HG02970 (cell line): ENCODE measurements around the gene IKZF2.
"Not testable (repeated sequence)": the region's sequence is repeated elsewhere in the genome, so short reads cannot be mapped to it uniquely, and the experiment has no call there.

ENCODE experiments used
- ATAC-seq: cut with Tn5 transposase; IDR thresholded peaks from one replicate; pipeline ENCODE4 v1.9.1; 2021; ENCODE audit warnings: mild to moderate bottlenecking, moderate library complexity, moderate number of reproducible peaks; ENCODE audit not compliant: unreplicated experiment, low FRiP score

IKZF2 gene

GRCh38 chr2:213064099-213064498 lies 87.3 kb downstream of the IKZF2 start:
- no peak for ATAC-seq

- no peak for ATAC-seq
Observed at GRCh38 chr2:213057977-213058376, 93.4 kb downstream of the IKZF2 start.

DNA sequence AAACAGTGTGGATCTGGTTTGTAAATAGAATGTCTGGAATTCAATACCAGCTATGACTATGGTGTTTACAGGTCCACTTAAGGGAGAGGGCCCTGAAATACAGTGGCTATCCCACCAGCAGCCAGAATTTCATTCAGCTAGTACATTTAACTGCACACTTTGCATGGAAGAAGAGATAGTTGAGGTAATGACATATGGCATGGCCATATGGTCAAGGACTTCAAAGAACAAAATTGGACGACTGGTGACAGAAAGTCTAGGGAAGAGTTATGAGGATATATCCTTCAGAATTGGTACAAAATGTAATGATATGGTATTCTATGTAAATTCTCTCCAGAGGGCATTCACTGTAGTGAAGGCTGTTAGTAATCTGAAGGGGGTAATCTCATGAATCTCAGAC lies 105.0 kb downstream of the IKZF2 start:
- ATAC-seq = no peak

GRCh38 chr2:213043566-213043965 lies 107.8 kb downstream of the IKZF2 start:
- ATAC-seq = no peak

- no peak for ATAC-seq
Observed at GRCh38 chr2:213042262-213042661, 109.2 kb downstream of the IKZF2 start.

- no peak for ATAC-seq
Observed at GRCh38 chr2:213036836-213037235, 114.6 kb downstream of the IKZF2 start.

DNA sequence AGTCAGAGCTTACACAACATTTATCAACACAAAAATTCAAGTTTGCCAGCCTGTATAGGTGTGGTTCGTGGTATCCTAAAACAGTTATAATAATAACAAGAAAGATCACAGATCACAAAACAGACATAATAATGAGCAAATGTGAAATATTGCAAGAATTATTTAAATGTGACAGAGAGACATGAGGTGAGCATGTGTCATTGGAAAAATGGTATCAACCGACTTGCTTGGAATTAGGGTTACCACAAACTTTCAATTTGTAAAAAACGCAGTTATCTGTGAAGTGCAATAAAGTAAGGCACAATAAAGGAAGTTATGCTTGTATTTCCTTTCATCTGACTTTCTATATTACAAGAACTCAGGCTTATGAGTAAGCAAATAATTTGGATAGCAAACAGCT lies 116.8 kb downstream of the IKZF2 start:
- ATAC-seq = no peak

GRCh38 chr2:213032607-213033006 lies 118.8 kb downstream of the IKZF2 start:
- ATAC-seq = no peak

DNA sequence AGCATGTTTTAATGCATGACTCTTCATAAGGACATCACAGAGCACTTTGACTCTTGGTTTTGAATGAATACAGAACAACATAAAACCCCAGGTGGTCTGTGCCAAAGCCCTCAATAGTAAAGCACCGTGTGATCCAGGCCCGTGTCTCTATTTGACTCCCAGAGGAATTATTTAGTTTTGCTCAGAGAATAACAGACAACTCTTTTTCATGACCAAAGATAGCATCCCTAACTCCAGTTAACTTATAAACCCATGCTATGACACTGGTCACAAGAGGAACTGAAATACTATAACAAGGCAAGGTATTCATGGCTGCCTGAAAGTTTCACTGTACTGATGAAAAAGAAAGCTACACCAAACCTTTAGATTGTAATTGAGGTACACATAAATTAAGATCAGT lies 128.4 kb downstream of the IKZF2 start:
- peak; percentile 56 for ATAC-seq

- ATAC-seq = peak; percentile 75
Observed at GRCh38 chr2:213021971-213022899, 129.2 kb downstream of the IKZF2 start.

- ATAC-seq = not testable (repeated sequence)
Observed at GRCh38 chr2:213020913-213021312, 130.5 kb downstream of the IKZF2 start.

DNA sequence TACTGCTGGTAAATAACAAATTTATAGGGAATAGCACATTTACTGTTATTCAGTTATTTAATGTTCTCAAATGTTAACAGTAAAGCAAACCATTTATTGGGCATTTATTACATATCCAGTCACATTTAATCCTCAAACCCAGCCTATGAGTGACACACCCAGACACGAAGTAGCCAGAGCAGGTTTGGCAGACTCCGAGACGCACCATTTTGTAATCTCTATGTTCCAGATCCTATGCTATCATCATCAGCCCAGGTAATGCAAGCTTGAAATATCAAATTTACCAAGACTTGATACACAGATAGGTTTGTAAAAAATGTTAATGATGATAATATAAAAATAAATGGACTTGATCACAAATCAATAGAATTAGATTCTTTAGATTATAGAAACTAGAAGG lies 131.1 kb downstream of the IKZF2 start:
- no peak for ATAC-seq

DNA sequence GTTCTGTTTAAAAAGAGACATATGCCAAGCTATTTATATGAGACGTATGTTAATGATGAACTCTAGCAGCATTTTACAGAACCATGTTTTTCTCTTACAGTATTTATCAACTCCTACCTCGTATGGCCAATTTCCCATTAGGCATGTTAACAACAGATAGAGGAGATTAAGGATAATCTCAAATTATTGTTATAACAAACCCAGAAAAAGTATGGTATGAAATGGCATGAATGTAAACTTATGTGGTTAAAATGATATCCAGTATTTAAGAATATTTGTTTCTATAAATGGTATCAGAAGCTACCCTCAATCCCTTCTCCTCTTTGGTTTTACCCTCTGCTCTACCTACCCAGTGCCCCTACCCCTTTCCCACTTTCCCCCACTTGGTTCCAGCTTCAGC lies 132.0 kb downstream of the IKZF2 start:
- no peak for ATAC-seq

DNA sequence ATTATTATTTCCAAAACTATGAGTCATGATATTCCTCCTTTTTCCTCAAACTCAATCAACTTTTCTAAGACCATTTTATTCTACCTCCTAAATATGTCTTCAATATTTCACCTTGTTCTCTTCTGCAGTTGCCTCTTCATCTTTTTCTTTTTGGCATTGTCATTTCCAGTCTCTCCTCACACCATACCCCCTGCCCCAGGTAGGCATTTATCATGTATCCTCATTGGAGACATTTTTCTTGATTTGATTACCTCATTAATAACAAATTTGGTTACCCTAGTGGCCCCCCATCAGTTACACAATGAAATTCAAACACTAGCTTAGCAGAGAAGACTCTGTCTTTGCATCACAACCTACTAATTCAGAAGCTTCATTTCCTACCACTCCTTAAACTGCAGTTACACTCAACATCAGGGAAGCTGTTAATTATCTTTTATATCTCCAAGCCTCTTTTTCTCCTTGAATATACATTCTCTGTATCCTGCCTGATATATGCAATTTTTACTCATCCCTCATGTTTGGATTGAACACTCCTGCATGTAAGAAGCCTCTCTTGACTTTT lies 133.0 kb downstream of the IKZF2 start:
- no peak for ATAC-seq

- no peak for ATAC-seq
Observed at GRCh38 chr2:213017404-213017803, 134.0 kb downstream of the IKZF2 start.

DNA sequence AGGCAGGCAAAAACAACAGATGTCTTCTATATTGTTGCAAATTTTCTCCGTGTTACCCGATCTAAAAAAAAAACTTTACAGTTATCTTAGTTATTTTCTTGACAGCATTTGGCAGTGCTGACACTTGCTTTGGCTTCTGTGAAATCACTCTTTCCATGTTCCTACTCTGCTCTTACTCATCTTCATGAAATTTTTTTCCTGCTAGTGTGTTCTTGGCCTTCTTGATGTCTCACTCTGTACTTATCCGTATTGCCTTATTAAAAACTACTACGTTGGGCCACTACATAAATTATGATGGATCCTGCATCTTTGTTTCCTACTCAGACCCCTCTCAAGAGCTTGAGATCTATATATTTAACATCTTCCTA lies 134.4 kb downstream of the IKZF2 start:
- ATAC-seq = no peak

DNA sequence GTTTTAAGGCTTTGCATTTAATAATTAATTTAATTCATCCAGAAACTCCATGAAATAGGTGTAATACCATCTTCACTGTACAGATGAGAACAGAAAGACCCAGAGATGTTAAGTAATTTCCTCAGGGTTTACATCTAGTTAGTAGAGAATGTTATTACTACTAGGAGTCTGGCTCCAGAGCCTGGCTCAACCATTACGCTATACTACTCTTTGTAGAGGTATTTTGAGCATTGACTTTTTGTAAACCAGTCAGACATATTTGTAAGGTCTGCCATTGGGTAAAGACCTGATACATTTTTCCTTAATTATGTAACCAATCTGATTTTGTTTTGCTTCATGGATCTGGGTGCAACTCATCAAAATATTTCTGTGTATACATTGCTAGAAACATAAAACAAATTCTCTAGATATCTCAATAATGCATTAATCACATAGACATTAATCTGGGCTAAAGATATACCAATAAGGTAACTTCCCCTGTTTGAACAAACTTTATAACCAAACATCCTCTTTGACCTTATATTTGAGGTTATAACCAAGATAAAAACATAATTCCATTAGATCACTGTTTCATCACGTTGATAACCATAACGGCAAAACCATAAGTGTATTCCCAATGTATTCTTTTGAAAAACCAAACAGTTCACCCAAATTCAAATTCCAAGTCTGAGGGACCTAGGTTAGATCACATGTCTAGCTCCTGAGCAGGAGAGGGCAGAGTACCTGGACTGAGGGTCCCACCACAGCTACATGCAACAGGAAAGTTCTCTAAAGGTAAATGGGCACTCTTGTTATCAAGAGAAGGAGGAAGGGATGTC lies 135.0 kb downstream of the IKZF2 start:
- peak; percentile 40 for ATAC-seq

- ATAC-seq = peak; percentile 83
Observed at GRCh38 chr2:213015387-213016165, 135.8 kb downstream of the IKZF2 start.

GRCh38 chr2:213013979-213014378 lies 137.4 kb downstream of the IKZF2 start:
- ATAC-seq = no peak

DNA sequence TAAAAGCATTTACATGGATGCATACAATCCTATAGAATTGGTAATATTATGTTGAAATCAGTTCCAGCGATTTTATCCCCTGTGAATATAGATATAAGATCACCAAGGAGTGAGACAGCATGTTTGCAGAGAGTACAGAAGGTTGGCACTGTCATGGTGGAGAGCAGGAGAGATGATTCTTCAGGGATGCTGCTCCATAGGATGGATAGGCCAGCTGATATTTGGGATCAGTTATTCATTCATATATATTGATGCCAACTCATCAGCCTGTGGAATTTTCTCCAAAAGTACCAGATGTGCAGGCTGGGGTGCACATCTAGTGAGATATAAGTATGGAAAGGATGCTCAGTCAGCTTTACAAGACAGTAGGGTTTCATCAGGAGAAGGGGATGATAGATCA lies 139.9 kb downstream of the IKZF2 start:
- no peak for ATAC-seq
